Stimulated activated CD4-positive, alpha-beta T cell treated with anti-CD3 and anti-CD28 coated beads, Interleukin-1b, Interleukin-23, amount 100 ng/mL, for 4 hours (primary cell): ENCODE data around the gene SGMS1.
"Not testable (repeated sequence)": the region's sequence is repeated elsewhere in the genome, so short reads cannot be mapped to it uniquely, and the experiment has no call there.

Source experiments
- DNase-seq, 2 donors: peaks; one replicate each; pipeline ENCODE4 v3.0.0-alpha.2; 2020; ENCODE audit warnings: low read depth in 2 of 2

Gene SGMS1

GRCh38 chr10:50373821-50374501, 249.8 kb downstream of the SGMS1 start:
- DNase-seq = no peak

DNA sequence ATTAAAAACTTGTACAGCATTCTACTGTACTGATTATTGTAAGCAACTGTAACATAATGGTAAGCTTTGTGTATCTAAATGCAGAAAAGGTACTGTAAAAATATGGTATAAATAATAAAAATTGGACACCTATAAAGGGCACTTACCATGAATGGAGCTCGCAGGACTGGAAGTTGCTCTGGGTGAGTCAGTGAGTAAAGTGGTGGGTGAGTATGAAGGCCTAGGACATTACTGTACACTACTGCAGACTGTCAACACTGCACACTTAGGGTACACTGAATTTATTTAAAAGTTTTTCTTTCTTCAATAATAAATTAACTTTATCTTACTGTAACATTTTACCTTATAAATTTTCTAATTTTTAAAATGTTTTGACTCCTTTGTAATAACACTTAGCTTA, 253.8 kb downstream of the SGMS1 start:
- DNase-seq = no peak

DNA sequence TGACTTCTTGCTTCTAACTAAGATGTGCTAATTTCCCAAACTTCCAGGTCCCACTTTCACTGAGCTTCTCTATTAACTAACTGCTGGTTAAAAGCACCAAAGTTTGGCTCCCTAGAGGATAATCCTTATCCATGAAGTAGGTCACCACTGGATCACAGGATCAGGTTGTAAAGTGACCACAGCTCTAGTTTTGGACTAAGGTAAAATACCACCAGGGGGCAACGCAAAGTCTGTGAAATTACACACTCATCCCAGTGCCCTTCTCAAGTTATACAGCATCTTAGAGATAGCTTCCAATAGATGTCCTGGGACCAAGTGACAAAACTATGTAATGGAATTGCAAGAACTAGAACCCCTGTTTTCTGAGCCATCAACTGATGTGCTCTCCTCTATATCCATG, 256.0 kb downstream of the SGMS1 start:
- DNase-seq = no peak

GRCh38 chr10:50366421-50366820, 257.3 kb downstream of the SGMS1 start:
- not testable (repeated sequence) for DNase-seq

DNA sequence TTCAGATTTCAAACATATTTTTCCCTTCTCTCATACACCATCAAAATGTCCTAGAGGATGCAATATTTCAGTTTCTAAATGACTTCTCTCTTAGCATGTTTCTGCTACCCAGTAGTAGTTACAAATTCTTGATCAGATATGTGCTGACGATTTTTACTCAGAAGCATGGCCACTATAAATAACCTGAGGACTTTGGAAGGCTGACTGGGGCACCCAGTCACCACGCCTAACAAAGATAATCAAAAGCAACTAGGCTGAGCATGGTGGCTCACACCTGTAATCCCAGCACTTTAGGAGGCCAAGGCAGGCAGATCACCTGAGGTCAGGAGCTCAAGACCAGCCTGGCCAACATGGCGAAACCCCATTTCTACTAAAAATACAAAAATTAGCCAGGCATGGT, 259.0 kb downstream of the SGMS1 start:
- not testable (repeated sequence) for DNase-seq

- no peak for DNase-seq
Observed at GRCh38 chr10:50362547-50363125, 261.1 kb downstream of the SGMS1 start.

GRCh38 chr10:50361946-50362345, 261.8 kb downstream of the SGMS1 start:
- no peak for DNase-seq

DNA sequence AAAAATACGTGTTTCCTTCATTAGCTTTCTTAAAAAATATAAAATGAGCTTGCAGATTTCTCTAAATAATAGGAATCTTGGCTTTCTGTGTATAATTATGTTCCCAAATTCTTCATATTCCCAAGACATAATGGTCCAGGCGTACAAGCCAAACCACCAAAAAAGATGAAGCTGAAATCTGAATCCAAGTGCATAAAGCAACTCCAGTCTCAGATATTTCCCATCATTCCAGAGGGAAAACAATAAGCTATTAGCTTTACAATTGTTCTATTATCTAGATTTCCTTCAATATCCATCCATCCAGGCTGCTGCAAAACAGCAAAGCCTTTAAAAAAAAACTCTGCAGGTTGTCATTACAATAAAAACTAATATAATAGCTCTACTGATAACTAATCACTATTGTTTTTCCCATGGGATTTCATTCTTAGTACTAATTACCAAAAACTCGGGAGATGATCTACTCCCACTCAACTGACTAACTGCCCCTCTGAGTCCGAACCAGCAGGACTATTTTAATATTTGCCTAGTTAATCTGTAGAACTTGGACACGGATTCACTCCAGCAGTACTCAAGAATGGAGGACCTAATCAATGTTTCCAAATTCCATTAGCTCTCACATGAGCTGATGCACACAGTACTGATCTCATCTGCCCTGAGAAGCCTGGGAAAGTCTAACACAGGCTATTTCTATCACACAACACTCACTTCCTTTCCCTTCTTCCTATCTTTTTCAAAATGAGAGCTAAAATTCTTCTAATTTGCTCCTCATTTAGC, 263.5 kb downstream of the SGMS1 start:
- no peak for DNase-seq

DNA sequence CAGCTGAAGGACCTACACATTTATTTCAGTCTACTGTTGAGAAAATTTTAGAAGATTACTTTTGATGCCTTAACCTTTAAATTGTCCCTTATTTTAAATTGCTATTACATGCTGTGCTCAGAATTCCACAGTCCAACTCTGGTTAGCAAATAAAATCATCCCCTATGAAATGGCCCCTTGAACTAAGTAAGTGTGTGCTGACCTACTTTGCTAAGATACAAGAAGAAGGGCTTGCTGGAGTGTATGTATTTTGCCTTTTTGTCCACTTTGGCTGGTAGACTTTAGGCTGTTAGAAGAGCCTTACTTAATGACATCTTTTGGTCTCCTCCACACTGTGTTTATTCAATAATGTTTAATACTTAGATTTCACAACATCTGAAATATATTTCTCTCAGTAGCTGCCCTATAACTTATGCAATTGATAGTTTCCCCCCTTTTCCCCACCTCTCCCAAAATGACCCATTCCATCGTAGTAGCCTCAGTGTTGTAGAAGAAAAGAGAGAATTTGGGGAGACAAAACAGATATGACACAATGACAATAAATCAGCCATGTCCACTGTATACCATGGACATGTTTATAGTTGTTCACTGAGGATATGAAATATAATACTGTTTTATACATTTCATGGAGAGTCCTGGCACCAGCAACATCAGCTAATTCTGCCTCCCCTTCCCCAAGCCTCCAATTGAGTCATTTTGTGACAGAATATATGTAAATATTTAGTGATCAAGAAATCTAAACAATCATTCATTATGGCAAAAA, 264.6 kb downstream of the SGMS1 start:
- no peak for DNase-seq

- no peak for DNase-seq
Observed at GRCh38 chr10:50358411-50358810, 265.3 kb downstream of the SGMS1 start.

DNA sequence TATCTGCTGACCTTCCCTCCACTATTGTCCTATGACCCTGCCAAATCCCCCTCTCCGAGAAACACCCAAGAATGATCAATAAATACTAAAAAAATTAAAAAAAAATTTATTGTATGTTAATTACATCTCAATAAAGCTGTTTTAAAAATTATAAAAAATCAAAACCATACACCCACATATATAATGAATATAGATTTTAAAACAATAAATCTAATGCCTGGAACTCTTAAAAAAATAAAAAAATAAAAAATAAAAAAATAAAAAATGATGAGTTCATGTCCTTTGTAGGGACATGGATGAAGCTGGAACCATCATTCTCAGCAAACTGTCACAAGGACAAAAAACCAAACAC, 267.3 kb downstream of the SGMS1 start:
- not testable (repeated sequence) for DNase-seq

DNA sequence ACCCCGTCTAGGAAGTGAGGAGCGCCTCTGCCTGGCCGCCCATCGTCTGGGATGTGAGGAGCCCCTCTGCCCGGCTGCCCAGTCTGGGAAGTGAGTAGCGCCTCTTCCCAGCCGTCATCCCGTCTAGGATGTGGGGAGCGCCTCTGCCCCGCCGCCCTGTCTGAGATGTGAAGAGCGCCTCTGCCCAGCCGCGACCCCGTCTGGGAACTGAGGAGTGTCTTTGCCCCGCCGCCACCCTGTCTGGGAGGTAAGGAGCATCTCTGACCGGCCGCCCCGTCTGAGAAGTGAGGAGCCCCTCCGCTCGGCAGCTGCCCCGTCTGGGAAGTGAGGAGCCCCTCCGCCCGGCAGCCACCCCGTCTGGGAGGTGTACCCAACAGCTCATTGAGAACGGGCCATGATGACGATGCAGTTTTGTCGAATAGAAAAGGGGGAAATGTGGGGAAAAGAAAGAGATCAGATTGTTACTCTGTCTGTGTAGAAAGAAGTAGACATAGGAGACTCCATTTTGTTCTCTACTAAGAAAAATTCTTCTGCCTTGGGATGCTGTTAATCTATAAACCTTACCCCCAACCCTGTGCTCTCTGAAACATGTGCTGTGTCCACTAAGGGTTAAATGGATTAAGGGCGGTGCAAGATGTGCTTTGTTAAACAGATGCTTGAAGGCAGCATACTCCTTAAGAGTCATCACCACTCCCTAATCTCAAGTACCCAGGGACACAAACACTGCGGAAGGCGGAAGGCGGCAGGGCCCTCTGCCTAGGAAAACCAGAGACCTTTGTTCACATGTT, 267.9 kb downstream of the SGMS1 start:
- DNase-seq = not testable (repeated sequence)

DNA sequence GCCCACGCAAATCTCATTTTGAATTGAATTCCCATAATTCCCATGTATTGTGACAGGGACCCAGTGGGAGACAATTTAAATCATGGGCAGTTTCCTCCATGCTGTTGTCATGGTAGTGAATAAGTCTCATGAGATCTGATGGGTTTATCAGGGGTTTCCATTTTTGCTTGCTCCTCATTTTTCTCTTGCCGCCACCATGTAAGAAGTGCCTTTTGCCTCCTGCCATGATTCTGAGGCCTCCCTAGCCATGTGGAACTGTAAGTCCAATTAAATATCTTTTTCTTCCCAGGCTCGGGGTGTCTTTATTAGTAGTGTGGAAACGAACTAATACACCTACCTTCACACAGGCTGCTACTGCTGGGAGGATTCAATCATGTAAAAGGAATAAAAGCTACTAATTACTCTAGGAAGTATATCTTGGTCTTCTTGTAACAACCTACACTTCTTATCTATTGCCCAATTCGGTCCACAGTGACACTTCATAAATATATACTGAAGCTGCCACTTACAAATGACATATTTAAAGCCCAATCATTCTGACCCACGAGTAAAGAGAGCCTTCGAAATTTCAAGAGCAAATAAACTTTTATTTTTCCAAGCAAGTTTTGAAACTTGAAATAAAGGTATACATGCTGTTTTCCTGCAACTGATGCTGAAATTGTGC, 272.1 kb downstream of the SGMS1 start:
- no peak for DNase-seq

DNA sequence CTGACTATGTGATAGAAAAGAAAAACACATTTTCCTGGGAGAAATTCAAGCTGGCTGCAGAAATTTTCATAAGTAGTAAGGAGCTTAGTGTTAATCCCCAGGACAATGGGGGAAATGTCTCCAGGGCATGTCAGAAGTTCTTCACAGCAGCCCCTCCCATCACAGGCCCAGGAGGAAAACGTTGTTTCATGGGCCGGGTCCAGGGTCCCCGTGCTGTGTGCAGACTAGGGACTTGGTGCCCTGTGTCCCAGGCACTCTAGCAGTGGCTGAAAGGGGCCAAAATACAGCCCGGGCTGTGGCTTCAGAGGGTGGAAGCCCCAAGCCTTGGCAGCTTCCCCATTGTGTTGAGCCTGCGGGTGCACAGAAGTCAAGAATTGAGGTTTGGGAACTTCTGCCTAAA, 273.4 kb downstream of the SGMS1 start:
- DNase-seq = no peak

- no peak for DNase-seq
Observed at GRCh38 chr10:50349554-50349953, 274.2 kb downstream of the SGMS1 start.

DNA sequence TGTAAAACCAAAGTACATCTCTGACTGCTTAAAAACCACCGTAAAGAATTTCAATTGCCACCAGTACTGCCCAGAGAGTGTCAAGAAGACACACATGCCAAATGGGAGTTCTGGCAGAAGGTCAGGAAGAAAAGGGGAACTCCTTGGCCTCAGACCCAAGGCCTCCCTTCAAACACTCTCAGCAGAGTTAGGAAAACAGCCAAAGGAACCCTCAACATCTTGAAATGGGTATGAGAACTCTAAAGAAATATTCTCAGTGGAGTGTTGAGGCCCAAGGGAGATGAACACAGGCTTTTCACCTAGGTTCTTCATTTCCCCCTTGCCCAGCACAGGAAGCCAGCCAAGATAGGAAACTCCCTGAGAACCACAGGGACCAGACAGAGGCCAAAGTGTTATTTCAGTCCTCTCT, 276.4 kb downstream of the SGMS1 start:
- DNase-seq = no peak

GRCh38 chr10:50346942-50347341, 276.8 kb downstream of the SGMS1 start:
- no peak for DNase-seq

- DNase-seq = no peak
Observed at GRCh38 chr10:50345545-50345944, 278.2 kb downstream of the SGMS1 start.

DNA sequence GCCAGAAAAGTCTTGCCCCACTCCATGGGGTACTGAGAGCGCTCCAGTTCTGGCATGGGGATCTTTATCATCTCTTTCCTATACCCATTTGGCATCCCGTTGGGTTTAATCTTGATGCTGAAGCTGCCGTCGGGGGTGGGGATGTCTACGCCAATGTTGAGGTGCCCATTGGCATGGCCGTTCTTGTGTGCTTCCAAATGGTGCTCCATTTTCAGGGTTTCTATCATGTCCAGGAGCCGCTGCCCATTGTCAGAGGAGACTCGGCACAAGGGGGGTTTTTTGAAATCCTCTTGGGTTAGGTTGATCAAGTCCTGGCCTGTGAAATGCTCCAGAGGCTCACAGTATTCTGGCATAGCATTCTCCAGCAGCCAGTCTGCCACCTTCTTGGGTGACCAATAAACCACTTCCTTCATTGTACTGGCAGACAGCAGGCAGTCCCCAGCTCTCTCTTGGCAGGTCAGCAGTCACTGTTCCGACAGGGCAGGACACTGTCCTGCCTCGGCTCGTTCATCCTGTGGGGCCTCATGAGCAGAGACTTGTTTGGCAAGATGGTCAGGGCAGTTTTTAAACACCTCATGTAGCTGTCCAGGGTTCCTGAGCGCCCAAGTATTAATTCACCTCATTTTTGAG, 279.9 kb downstream of the SGMS1 start:
- no peak for DNase-seq

DNA sequence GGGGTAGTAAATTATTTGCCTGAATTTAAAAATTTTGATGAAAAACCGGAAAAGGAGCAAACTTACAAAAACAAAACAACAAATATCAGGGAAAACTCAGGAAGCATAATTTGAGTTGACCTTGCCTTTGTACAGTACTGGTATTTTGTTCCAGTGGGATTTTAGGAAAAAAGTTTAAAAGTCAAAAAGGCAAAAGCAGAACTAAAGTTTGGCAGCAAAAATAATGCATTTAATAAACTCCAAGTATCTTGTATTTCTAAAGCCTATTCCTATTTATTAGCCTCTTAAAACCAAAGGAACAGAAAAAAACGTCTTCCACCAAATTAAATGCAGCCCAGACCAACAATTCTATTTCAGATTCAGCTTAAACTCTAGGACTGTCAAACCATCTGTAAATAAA, 281.8 kb downstream of the SGMS1 start:
- DNase-seq = no peak

GRCh38 chr10:50336140-50336539, 287.6 kb downstream of the SGMS1 start:
- no peak for DNase-seq
